H1 (cell line): ENCODE measurements around the gene CNOT6L. TPM values are rescaled to one million over a fixed set of nuclear protein-coding genes. Genes with fewer than 3 reads are reported as not detected.

Experiments
- CTCF ChIA-PET: fragments of 300-600 bp; sonication (Branson Sonifier 250); formaldehyde crosslinking; loops from one replicate; lab custom pipeline; 2021; ENCODE audit not compliant: partially characterized antibody; lab: Charles Lee
- POLR2A ChIA-PET: fragments of 300-600 bp; sonication (Branson Sonifier 250); formaldehyde crosslinking; loops from one replicate; lab custom pipeline; 2021; ENCODE audit warnings: inconsistent platforms; ENCODE audit not compliant: partially characterized antibody; lab: Charles Lee
- DNase-seq, 2 experiments: peaks; one replicate each; pipeline versions ENCODE4 v3.0.0 to v3.0.0-alpha.2; 2010 to 2022; ENCODE audit warnings: low spot score in 2 of 2, low read depth in 1 of 2, mixed read lengths in 1 of 2
- FAIRE-seq: peaks from 2 replicates; lab custom pipeline; 2011; peaks lifted over from hg19 to GRCh38; lab: Jason Lieb, UNC
- H2AFZ ChIP-seq: 2 replicates; pipeline ENCODE4 v1.8.1; 2012; ENCODE audit warnings: low read length, inconsistent platforms
- H2AK5ac ChIP-seq: 2 replicates; pipeline ENCODE4 v1.6.1; 2013; ENCODE audit warnings: low read depth, low read length
- H2BK120ac ChIP-seq: replicated peaks from 2 replicates; pipeline ENCODE3; 2013; ENCODE audit warnings: low read depth, low read length, inconsistent platforms
- H2BK12ac ChIP-seq: 2 replicates; pipeline ENCODE4 v1.6.1; 2013; ENCODE audit warnings: low read depth, low read length
- H2BK15ac ChIP-seq: 2 replicates; pipeline ENCODE4 v1.6.1; 2013; ENCODE audit warnings: low read length
- H2BK20ac ChIP-seq: 2 replicates; pipeline ENCODE4 v1.6.1; 2013; ENCODE audit warnings: low read length
- H2BK5ac ChIP-seq: 2 replicates; pipeline ENCODE4 v1.6.1; 2013; ENCODE audit warnings: low read depth, low read length
- H3K14ac ChIP-seq: 2 replicates; pipeline ENCODE4 v1.6.1; 2013; ENCODE audit warnings: inconsistent platforms; ENCODE audit not compliant: insufficient read length
- H3K18ac ChIP-seq: 2 replicates; pipeline ENCODE4 v1.6.1; 2013; ENCODE audit warnings: low read length; ENCODE audit errors: extremely low read depth
- H3K23ac ChIP-seq: 2 replicates; pipeline ENCODE4 v1.6.1; 2013; ENCODE audit warnings: inconsistent platforms; ENCODE audit not compliant: insufficient read length
- H3K23me2 ChIP-seq: 2 replicates; pipeline ENCODE4 v1.6.1; 2013; ENCODE audit warnings: low read depth, low read length
- H3K27ac ChIP-seq: 2 replicates; pipeline ENCODE4 v1.6.1; 2011; ENCODE audit warnings: low read depth, low read length, inconsistent platforms
- H3K27me3 ChIP-seq, 4 experiments: replicated peaks in 1 of 4; 1 replicate in 1 of 4; 2 replicates in 3 of 4; pipeline versions ENCODE4 v1.6.1 to v1.8.1; 2011 to 2013; ENCODE audit warnings: low read length in 3 of 4, mild to moderate bottlenecking in 3 of 4, inconsistent platforms in 2 of 4, mixed read lengths in 2 of 4, moderate library complexity in 1 of 4; ENCODE audit not compliant: control insufficient read depth in 3 of 4, insufficient read depth in 3 of 4; ENCODE audit errors: extremely low read depth in 1 of 4
- H3K36me3 ChIP-seq, 4 experiments: 2 replicates each; pipeline versions ENCODE4 v1.6.1 to v1.8.1; 2011 to 2013; ENCODE audit warnings: mild to moderate bottlenecking in 4 of 4, low read length in 3 of 4, moderate library complexity in 2 of 4, control low read depth in 1 of 4, inconsistent platforms in 1 of 4; ENCODE audit not compliant: insufficient read depth in 4 of 4, control insufficient read depth in 2 of 4
- H3K4ac ChIP-seq: replicated peaks from 2 replicates; pipeline ENCODE3; 2013; ENCODE audit warnings: low read length, low read depth, mixed read lengths, inconsistent platforms; ENCODE audit not compliant: insufficient read length
- H3K4me1 ChIP-seq, 4 experiments: replicated peaks in 1 of 4; 1 replicate in 1 of 4; 2 replicates in 3 of 4; pipeline versions ENCODE4 v1.6.1 to v1.8.1; 2011 to 2013; ENCODE audit warnings: low read length in 3 of 4, inconsistent platforms in 2 of 4, mixed read lengths in 1 of 4; ENCODE audit not compliant: insufficient read depth in 4 of 4, control insufficient read depth in 3 of 4
- H3K4me2 ChIP-seq, 2 experiments: 2 replicates each; pipeline versions ENCODE4 v1.6.1 to v1.8.1; 2011 to 2013; ENCODE audit warnings: low read depth in 2 of 2, low read length in 2 of 2, control low read depth in 1 of 2, inconsistent platforms in 1 of 2, mild to moderate bottlenecking in 1 of 2; ENCODE audit not compliant: insufficient read depth in 1 of 2
- H3K4me3 ChIP-seq, 4 experiments: fragments of 200-600, 300-600 bp in 1 of 4; sonication (generic), shearing (Covaris generic), sonication (Bioruptor Twin) in 1 of 4; 2 replicates each; pipeline versions ENCODE4 v1.5.1 to v1.8.1; 2011 to 2016; ENCODE audit warnings: low read length in 4 of 4, low read depth in 3 of 4, control low read depth in 2 of 4, inconsistent platforms in 2 of 4, mild to moderate bottlenecking in 2 of 4, mixed read lengths in 1 of 4, moderate library complexity in 1 of 4; ENCODE audit not compliant: insufficient read depth in 2 of 4; ENCODE audit errors: extremely low read depth in 1 of 4
- H3K56ac ChIP-seq: replicated peaks from 2 replicates; pipeline ENCODE3; 2013; ENCODE audit warnings: low read depth, mild to moderate bottlenecking, mixed read lengths, low read length, inconsistent platforms; ENCODE audit not compliant: insufficient read length
- H3K79me1 ChIP-seq: 2 replicates; pipeline ENCODE4 v1.6.1; 2013; ENCODE audit warnings: low read depth, low read length, control low read depth
- H3K79me2 ChIP-seq, 2 experiments: 2 replicates each; pipeline versions ENCODE4 v1.6.1 to v1.8.1; 2012 to 2013; ENCODE audit warnings: low read length in 2 of 2, mild to moderate bottlenecking in 2 of 2, inconsistent platforms in 1 of 2; ENCODE audit not compliant: insufficient read depth in 2 of 2, control insufficient read depth in 1 of 2
- H3K9ac ChIP-seq, 4 experiments: replicated peaks in 1 of 4; 1 replicate in 1 of 4; 2 replicates in 3 of 4; pipeline versions ENCODE4 v1.6.1 to v1.8.1; 2011 to 2013; ENCODE audit warnings: low read depth in 3 of 4, low read length in 3 of 4, control low read depth in 2 of 4, mild to moderate bottlenecking in 2 of 4, moderate library complexity in 2 of 4, inconsistent platforms in 1 of 4; ENCODE audit errors: extremely low read depth in 1 of 4
- H3K9me3 ChIP-seq, 2 experiments: 2 replicates each; pipeline versions ENCODE4 v1.6.1 to v1.8.1; 2012 to 2013; ENCODE audit warnings: mild to moderate bottlenecking in 2 of 2, moderate library complexity in 2 of 2, control low read depth in 1 of 2, inconsistent platforms in 1 of 2, low read depth in 1 of 2, low read length in 1 of 2, mixed read lengths in 1 of 2; ENCODE audit not compliant: insufficient read depth in 2 of 2
- H4K20me1 ChIP-seq, 2 experiments: replicated peaks in 1 of 2; 2 replicates each; pipeline versions ENCODE3 to v1.8.1; 2011 to 2013; ENCODE audit warnings: inconsistent platforms in 2 of 2, low read length in 2 of 2, mild to moderate bottlenecking in 1 of 2; ENCODE audit not compliant: insufficient read depth in 2 of 2, control insufficient read depth in 1 of 2
- H4K5ac ChIP-seq: 2 replicates; pipeline ENCODE4 v1.6.1; 2013; ENCODE audit warnings: low read length, low read depth, mixed read lengths, inconsistent platforms; ENCODE audit not compliant: insufficient read length
- H4K8ac ChIP-seq: 2 replicates; pipeline ENCODE4 v1.8.0; 2013; ENCODE audit warnings: mild to moderate bottlenecking, moderate library complexity, low read length, inconsistent platforms; ENCODE audit not compliant: insufficient read depth; ENCODE audit errors: extremely low read depth
- H4K91ac ChIP-seq: replicated peaks from 2 replicates; pipeline ENCODE3; 2013; ENCODE audit warnings: low read length, mixed read lengths, inconsistent platforms; ENCODE audit not compliant: insufficient read length
- CTBP2 ChIP-seq: IDR thresholded peaks from 2 replicates; pipeline ENCODE4 v1.7.0; 2011; ENCODE audit warnings: borderline replicate concordance, mild to moderate bottlenecking, moderate library complexity, mixed read lengths, low read length; ENCODE audit not compliant: insufficient read depth, insufficient read length
- E2F6 ChIP-seq: IDR thresholded peaks from 2 replicates; pipeline ENCODE4 v1.6.1; 2012; ENCODE audit warnings: inconsistent platforms
- FOSL1 ChIP-seq: IDR thresholded peaks from 2 replicates; pipeline ENCODE4 v1.6.1; 2011; ENCODE audit warnings: mild to moderate bottlenecking, low read depth, low read length, moderate library complexity; ENCODE audit not compliant: insufficient read depth
- HDAC2 ChIP-seq, 2 experiments: fragments of 300-600 bp in 1 of 2; sonication (generic) in 1 of 2; IDR thresholded peaks; 2 replicates each; pipeline ENCODE4 v1.6.1; 2011 to 2012; ENCODE audit warnings: low read depth in 2 of 2, low read length in 2 of 2, mild to moderate bottlenecking in 2 of 2, moderate library complexity in 2 of 2, borderline replicate concordance in 1 of 2, inconsistent platforms in 1 of 2
- JUND ChIP-seq: IDR thresholded peaks from 2 replicates; pipeline ENCODE4 v1.6.1; 2011; ENCODE audit warnings: mild to moderate bottlenecking, improper control_type of control experiment, low read length
- MAFK ChIP-seq: IDR thresholded peaks from 2 replicates; pipeline ENCODE4 v1.6.1; 2012; ENCODE audit warnings: low read depth, mild to moderate bottlenecking, improper control_type of control experiment, low read length
- POLR2A ChIP-seq, 2 experiments: IDR thresholded peaks; 1 replicate in 1 of 2; 2 replicates in 1 of 2; pipeline ENCODE4 v1.6.1; 2011; ENCODE audit warnings: low read depth in 2 of 2, low read length in 2 of 2, mild to moderate bottlenecking in 2 of 2; ENCODE audit errors: control extremely low read depth in 1 of 2
- POU5F1 ChIP-seq: IDR thresholded peaks from 2 replicates; pipeline ENCODE4 v1.6.1; 2011; ENCODE audit warnings: low read depth, mild to moderate bottlenecking, low read length, moderate library complexity
- RAD21 ChIP-seq, 2 experiments: IDR thresholded peaks in 1 of 2; conservative IDR thresholded peaks in 1 of 2; 2 replicates each; pipeline ENCODE4 v1.6.1; 2011; ENCODE audit warnings: low read depth in 2 of 2, low read length in 2 of 2, improper control_type of control experiment in 1 of 2, inconsistent platforms in 1 of 2, mild to moderate bottlenecking in 1 of 2, moderate library complexity in 1 of 2
- SIX5 ChIP-seq: IDR thresholded peaks from 2 replicates; pipeline ENCODE4 v1.6.1; 2011; ENCODE audit warnings: mild to moderate bottlenecking, low read depth, low read length
- ZNF274 ChIP-seq: IDR thresholded peaks from 2 replicates; pipeline ENCODE4 v1.7.0; 2012; ENCODE audit warnings: low read length, borderline replicate concordance; ENCODE audit errors: extremely low read depth
- WGBS, 2 experiments: shearing (Covaris generic) in 1 of 2; methylation state at CpG; one replicate each; pipeline versions ENCODE4 v1.1.6 to v1.1.7; 2013 to 2015; ENCODE audit warnings: low lambda C conversion rate in 2 of 2, mixed read lengths in 2 of 2, inconsistent platforms in 1 of 2, low coverage in 1 of 2, missing lambda C conversion rate in 1 of 2; ENCODE audit not compliant: insufficient replicate concordance in 2 of 2, insufficient coverage in 1 of 2, insufficient read length in 1 of 2; ENCODE audit errors: extremely low coverage in 1 of 2, missing lambda C conversion rate in 1 of 2; 5-methylcytosine and 5-hydroxymethylcytosine counted together
- polyA plus RNA-seq, 7 experiments: library from polyadenylated mRNA; depleted of rRNA in 3 of 7; stranded (reverse) in 5 of 7; unstranded in 2 of 7; fragments of >200 nt in 5 of 7; fragments of 200-250 nt in 2 of 7; gene quantifications; 1 replicate in 5 of 7; 2 replicates in 1 of 7; 4 replicates in 1 of 7; pipeline versions ENCODE4 v1.2.1 to v1.2.3, GENCODE V29; 2011 to 2013; ENCODE audit warnings: missing spikeins in 2 of 7, mixed read lengths in 2 of 7
- total RNA-seq: library from RNA; stranded (reverse); fragmentation: NEBNext Ultra II Directional; extraction: Animal tissue kit (Norgen Biotek cat#: 25700); gene quantifications from 2 replicates; pipeline ENCODE4 v1.2.1, GENCODE V29; 2021

Gene CNOT6L
- total and polyA plus RNA-seq, 2 of the 8 experiments (the other 6 are each of a cell fraction or from before 2014, with no cell fraction given), result 2.0 to 22.4 TPM

- Histone ChIP-seq H3K79me1 (no peaks in the 10 kb centered on the region), H3K23me2 (no peaks in the 10 kb centered on the region), H3K23ac (no peak overlapping the region)
- no peak for FAIRE-seq
- TF ChIP-seq CTBP2 (no peak), FOSL1 (no peak), HDAC2 (IDR thresholded peaks at IDR 0.05; ENCODE audit: borderline replicate concordance in 1 of 2, low read depth in 2 of 2, low read length in 2 of 2) (no peak), ZNF274 (no peak), POU5F1 (no peak), POLR2A (IDR thresholded peaks at IDR 0.05; ENCODE audit: control extremely low read depth in 1 of 2, low read depth in 2 of 2, low read length in 2 of 2) (no peak), SIX5 (no peak), MAFK (no peak), JUND (no peak), E2F6 (no peak), RAD21 (IDR thresholded peaks at IDR 0.05 in 1 of 2, conservative IDR thresholded peaks at IDR 0.05 in 1 of 2; ENCODE audit: low read depth in 2 of 2, low read length in 2 of 2) (no peak)
- TF ChIP-seq, all 59 proteins: peak for 0
- DNase-seq, result no peak
- 86% methylated on average over 6 of the region's 6 CpGs; no CpG with 5 or more reads in 1 of the 2 experiments for WGBS, 2 experiments
- POLR2A ChIA-PET, result no interaction called here
- H3K4me1 ChIP-seq, result peaks cover 0 to 13% (median 1%) of the 10 kb centered on the region in 4 experiments; a peak in 2 of 7 replicates
- no peaks in the 10 kb centered on the region for H3K9me3 ChIP-seq
- H3K4ac ChIP-seq, result no peak overlapping the region
- H2AK5ac ChIP-seq, result no peak overlapping the region
- H3K27ac ChIP-seq, result no peak overlapping the region
- H2BK20ac ChIP-seq, result no peak overlapping the region
- H4K5ac ChIP-seq, result no peak overlapping the region
- no peak overlapping the region for H4K8ac ChIP-seq
- no peaks in the 10 kb centered on the region for H3K79me2 ChIP-seq
- H2BK120ac ChIP-seq, result no peak overlapping the region
- no peaks in the 10 kb centered on the region for H4K20me1 ChIP-seq
- H3K56ac ChIP-seq, result no peak overlapping the region
- H3K4me2 ChIP-seq, result no peak overlapping the region
- H3K18ac ChIP-seq, result no peak overlapping the region
- H3K36me3 ChIP-seq, result no peaks in the 10 kb centered on the region
- H3K27me3 ChIP-seq, result no peaks in the 10 kb centered on the region
- no peak overlapping the region for H3K4me3 ChIP-seq
- H2BK5ac ChIP-seq, result no peak overlapping the region
- no peak overlapping the region for H4K91ac ChIP-seq
- CTCF ChIA-PET, result no interaction called here
- H3K14ac ChIP-seq, result no peak overlapping the region
- H3K9ac ChIP-seq, result no peak overlapping the region
- H2AFZ ChIP-seq, result no peak overlapping the region
- no peak overlapping the region for H2BK15ac ChIP-seq
- H2BK12ac ChIP-seq, result no peak overlapping the region
These were observed 42.7 kb downstream of the CNOT6L start for GRCh38 chr4:77776182-77777134.
